Peyer's patch (tissue), 4 donors: ENCODE results near the gene SPRED2.

ENCODE experiments used
- POLR2A ChIP-seq, 2 donors: fragments of 450-650 bp; IDR thresholded peaks; one replicate each; pipeline ENCODE4 v1.5.1; 2017; ENCODE audit warnings: antibody characterized with exemption in 2 of 2, mild to moderate bottlenecking in 2 of 2, moderate library complexity in 2 of 2
- TF ChIP-seq, protein P1 (sequence below), 6 experiments: fragments of 450-650 bp in 4 of 6; fragments of 200-600 bp in 2 of 6; sonication (generic) in 1 of 6; IDR thresholded peaks; one replicate each; pipeline ENCODE4 v1.5.1; 2017 to 2019; ENCODE audit warnings: antibody characterized with exemption in 6 of 6, mild to moderate bottlenecking in 3 of 6, moderate library complexity in 1 of 6

DNA sequence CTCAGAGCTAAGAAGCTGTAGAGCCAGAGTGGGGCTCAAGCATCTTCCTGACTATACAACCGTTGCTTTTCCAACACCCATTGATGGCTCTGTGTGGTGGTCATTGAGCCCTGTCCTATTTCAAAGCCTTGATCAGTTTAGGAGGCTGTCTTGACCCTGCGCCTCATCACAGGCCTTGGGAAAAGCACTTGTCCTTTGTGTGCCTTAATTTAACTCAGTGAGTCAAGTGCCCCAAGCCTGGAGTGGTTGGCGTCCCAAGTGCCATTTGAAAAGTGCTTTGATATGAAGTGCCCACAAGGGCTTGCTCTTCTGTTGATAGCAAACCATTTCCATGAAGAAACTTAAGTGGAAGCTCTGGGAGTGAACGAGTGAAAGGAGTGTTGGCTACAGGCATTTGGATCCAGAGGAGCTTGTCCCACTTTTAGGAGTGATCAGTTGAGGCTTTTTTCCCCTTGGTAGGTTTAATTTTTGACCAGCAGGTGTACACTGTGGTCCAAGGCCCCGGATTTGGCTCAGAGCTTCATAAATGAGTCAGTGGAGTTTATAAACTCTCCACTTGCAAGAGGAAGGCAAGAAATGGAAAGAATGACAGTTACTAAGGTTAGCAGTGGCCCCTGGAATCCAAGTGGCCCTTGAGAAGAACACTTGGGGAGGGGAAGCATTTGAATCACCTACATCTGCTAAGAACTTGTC is 154.5 kb downstream of the SPRED2 start:
- TF ChIP-seq POLR2A (IDR thresholded peaks at IDR 0.05): no peak
- TF ChIP-seq, protein P1, sequence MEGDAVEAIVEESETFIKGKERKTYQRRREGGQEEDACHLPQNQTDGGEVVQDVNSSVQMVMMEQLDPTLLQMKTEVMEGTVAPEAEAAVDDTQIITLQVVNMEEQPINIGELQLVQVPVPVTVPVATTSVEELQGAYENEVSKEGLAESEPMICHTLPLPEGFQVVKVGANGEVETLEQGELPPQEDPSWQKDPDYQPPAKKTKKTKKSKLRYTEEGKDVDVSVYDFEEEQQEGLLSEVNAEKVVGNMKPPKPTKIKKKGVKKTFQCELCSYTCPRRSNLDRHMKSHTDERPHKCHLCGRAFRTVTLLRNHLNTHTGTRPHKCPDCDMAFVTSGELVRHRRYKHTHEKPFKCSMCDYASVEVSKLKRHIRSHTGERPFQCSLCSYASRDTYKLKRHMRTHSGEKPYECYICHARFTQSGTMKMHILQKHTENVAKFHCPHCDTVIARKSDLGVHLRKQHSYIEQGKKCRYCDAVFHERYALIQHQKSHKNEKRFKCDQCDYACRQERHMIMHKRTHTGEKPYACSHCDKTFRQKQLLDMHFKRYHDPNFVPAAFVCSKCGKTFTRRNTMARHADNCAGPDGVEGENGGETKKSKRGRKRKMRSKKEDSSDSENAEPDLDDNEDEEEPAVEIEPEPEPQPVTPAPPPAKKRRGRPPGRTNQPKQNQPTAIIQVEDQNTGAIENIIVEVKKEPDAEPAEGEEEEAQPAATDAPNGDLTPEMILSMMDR (IDR thresholded peaks at IDR 0.05): no peak
